Smooth muscle cell (in vitro differentiated cells): ENCODE results near the gene ZBED2. TPM values are rescaled to one million over a fixed set of nuclear protein-coding genes. Genes with fewer than 3 reads are reported as not detected.
A peak's percentile ranks its signal among the peaks of the same experiment; 100 is the strongest.

ENCODE experiments used
- DNase-seq: peaks from one replicate; lab custom pipeline; 2025; ENCODE audit not compliant: unreplicated experiment; lab: John Stamatoyannopoulos, UW
- H2AFZ ChIP-seq: fragments of 200-600 bp; sonication (generic); 2 replicates; pipeline ENCODE4 v1.6.0; 2016; ENCODE audit warnings: antibody characterized with exemption, low read depth, mild to moderate bottlenecking
- H3F3A ChIP-seq: fragments of 200-600 bp; sonication (generic); 2 replicates; pipeline ENCODE4 v1.6.0; 2017; ENCODE audit warnings: antibody characterized with exemption, low read depth
- H3K27ac ChIP-seq: fragments of 200-600 bp; sonication (generic); 2 replicates; pipeline ENCODE4 v1.5.1; 2016; ENCODE audit warnings: low read depth, mild to moderate bottlenecking
- H3K27me3 ChIP-seq: fragments of 200-600 bp; sonication (generic); 2 replicates; pipeline ENCODE4 v1.6.1; 2016; ENCODE audit warnings: low read depth, mild to moderate bottlenecking
- H3K36me3 ChIP-seq: fragments of 200-600 bp; sonication (generic); 2 replicates; pipeline ENCODE4 v1.5.1; 2016; ENCODE audit warnings: low read depth
- H3K4me1 ChIP-seq: fragments of 200-600 bp; sonication (generic); 2 replicates; pipeline ENCODE4 v1.5.1; 2016; ENCODE audit warnings: low read depth
- H3K4me2 ChIP-seq: fragments of 200-600 bp; sonication (generic); 2 replicates; pipeline ENCODE4 v1.6.0; 2016; ENCODE audit warnings: mild to moderate bottlenecking
- H3K4me3 ChIP-seq: fragments of 200-600 bp; sonication (generic); 2 replicates; pipeline ENCODE4 v1.5.1; 2016; ENCODE audit warnings: mild to moderate bottlenecking
- H3K79me2 ChIP-seq: fragments of 200-600 bp; sonication (generic); 2 replicates; pipeline ENCODE4 v1.6.0; 2016; ENCODE audit warnings: low read depth, mild to moderate bottlenecking
- H3K9ac ChIP-seq: fragments of 200-600 bp; sonication (generic); 2 replicates; pipeline ENCODE4 v1.6.0; 2016; ENCODE audit warnings: low read depth
- H3K9me3 ChIP-seq: fragments of 200-600 bp; sonication (generic); replicated peaks from 2 replicates; pipeline ENCODE4 v1.5.1; 2016; ENCODE audit warnings: low read depth
- H4K20me1 ChIP-seq: fragments of 200-600 bp; sonication (generic); 2 replicates; pipeline ENCODE4 v1.6.0; 2016; ENCODE audit warnings: low read depth
- CTCF ChIP-seq: fragments of 200-600 bp; sonication (generic); IDR thresholded peaks from 2 replicates; pipeline ENCODE4 v1.5.1; 2017; ENCODE audit warnings: borderline replicate concordance, mild to moderate bottlenecking, antibody characterized with exemption; ENCODE audit not compliant: insufficient read depth, poor library complexity, severe bottlenecking
- WGBS: methylation state at CpG from one replicate; pipeline ENCODE4 v1.1.7; 2016; ENCODE audit warnings: low lambda C conversion rate; 5-methylcytosine and 5-hydroxymethylcytosine counted together
- polyA plus RNA-seq: library from polyadenylated mRNA; unstranded; fragments of >200 nt; fragmentation: Nextera tagmentation; extraction: Ambion mirVana; gene quantifications from 2 replicates; pipeline ENCODE4 v1.2.1, GENCODE V29; 2016
- total RNA-seq: library from RNA; depleted of rRNA; stranded (reverse); fragments of >200 nt; gene quantifications from 2 replicates; pipeline ENCODE4 v1.2.3, GENCODE V29; 2014

ZBED2 gene
- total and polyA plus RNA-seq, 2 experiments from 2014 or later: 2.4 to 9.2 TPM

DNA sequence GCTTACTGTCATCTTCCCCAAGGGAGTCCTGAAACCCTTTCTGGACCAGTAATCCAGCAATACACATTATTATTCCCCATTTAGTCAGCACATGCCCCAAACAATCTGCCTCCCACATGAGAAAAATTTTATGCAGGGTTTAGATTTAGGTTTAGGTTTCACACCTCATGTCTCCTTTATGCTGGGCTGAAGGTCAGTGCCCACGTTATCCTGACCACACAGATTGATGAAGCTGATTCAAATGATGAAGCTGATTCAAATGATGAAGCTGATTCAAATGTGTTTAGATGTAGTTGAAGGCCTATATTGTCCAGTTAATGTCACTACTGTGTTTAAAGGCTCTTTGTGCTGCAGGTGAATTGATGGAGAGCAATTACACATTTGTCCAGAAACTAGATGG, 18.1 kb upstream of the ZBED2 start:
- no peaks in the 10 kb centered on the region for H4K20me1 ChIP-seq
- H3K4me1 ChIP-seq: no peaks in the 10 kb centered on the region
- H2AFZ ChIP-seq: no peak overlapping the region
- no peak for TF ChIP-seq CTCF
- no peak overlapping the region for H3K4me3 ChIP-seq
- no peak overlapping the region for H3K4me2 ChIP-seq
- H3K9me3 ChIP-seq: no peaks in the 10 kb centered on the region
- H3F3A ChIP-seq: no peaks in the 10 kb centered on the region
- no peak overlapping the region for H3K9ac ChIP-seq
- no peaks in the 10 kb centered on the region for H3K79me2 ChIP-seq
- DNase-seq: no peak
- 97% methylated on average over 1 of the region's 1 CpG for WGBS
- no peak overlapping the region for H3K27ac ChIP-seq
- no peaks in the 10 kb centered on the region for H3K27me3 ChIP-seq
- no peaks in the 10 kb centered on the region for H3K36me3 ChIP-seq

- H3K27ac ChIP-seq: peak overlapping the region; percentile 18
- no peaks in the 10 kb centered on the region for H3K9me3 ChIP-seq
- TF ChIP-seq CTCF: no peak
- H3K79me2 ChIP-seq: no peaks in the 10 kb centered on the region
- peak overlapping the region; percentile 1 for H2AFZ ChIP-seq
- no peaks in the 10 kb centered on the region for H3F3A ChIP-seq
- H3K4me3 ChIP-seq: no peak overlapping the region
- WGBS: 79% methylated on average over 8 of the region's 8 CpGs
- no peak overlapping the region for H3K9ac ChIP-seq
- no peaks in the 10 kb centered on the region for H3K36me3 ChIP-seq
- no peaks in the 10 kb centered on the region for H3K4me1 ChIP-seq
- H3K4me2 ChIP-seq: peak overlapping the region; percentile 9
- no peaks in the 10 kb centered on the region for H3K27me3 ChIP-seq
- DNase-seq: no peak
- no peaks in the 10 kb centered on the region for H4K20me1 ChIP-seq
These were observed 15.5 kb upstream of the ZBED2 start for GRCh38 chr3:111610612-111611054.

- Histone ChIP-seq H3K4me3 (no peak overlapping the region), H3K27me3 (no peaks in the 10 kb centered on the region), H3K27ac (peak overlapping the region; percentile 18), H4K20me1 (no peaks in the 10 kb centered on the region), H3K4me2 (peak overlapping the region; percentile 9), H3F3A (no peaks in the 10 kb centered on the region), H3K9ac (no peak overlapping the region), H3K4me1 (no peaks in the 10 kb centered on the region), H3K79me2 (no peaks in the 10 kb centered on the region), H2AFZ (peak overlapping the region; percentile 1), H3K36me3 (no peaks in the 10 kb centered on the region), H3K9me3 (no peaks in the 10 kb centered on the region)
- no peak for TF ChIP-seq CTCF
- no peak for DNase-seq
- 65% methylated on average over 5 of the region's 5 CpGs for WGBS
These were observed 15.0 kb upstream of the ZBED2 start for GRCh38 chr3:111610189-111610588.

DNA sequence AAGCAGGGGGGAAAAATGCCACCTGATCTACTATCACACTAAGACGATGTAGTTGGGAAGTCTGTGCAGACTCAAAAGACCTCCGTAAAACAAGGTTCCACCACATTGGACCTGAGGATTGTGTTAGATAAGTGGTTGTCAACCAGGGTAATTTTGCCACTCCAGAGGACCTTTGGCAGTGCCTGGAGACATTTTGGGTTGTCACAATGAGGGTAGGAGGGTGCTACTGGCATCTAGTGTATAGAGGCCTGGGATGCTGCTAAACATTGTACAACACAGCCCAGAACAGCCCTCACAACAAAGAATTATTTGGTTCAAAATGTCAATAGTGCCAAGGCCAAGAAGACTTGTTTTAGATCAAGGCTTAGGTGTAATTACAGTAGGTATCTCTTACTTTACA, 14.6 kb upstream of the ZBED2 start:
- WGBS: 91% methylated on average over 2 of the region's 2 CpGs
- no peaks in the 10 kb centered on the region for H3F3A ChIP-seq
- H4K20me1 ChIP-seq: no peaks in the 10 kb centered on the region
- H3K27me3 ChIP-seq: no peaks in the 10 kb centered on the region
- H3K27ac ChIP-seq: peak overlapping the region; percentile 18
- peak overlapping the region; percentile 9 for H3K4me2 ChIP-seq
- H3K79me2 ChIP-seq: no peaks in the 10 kb centered on the region
- H3K9me3 ChIP-seq: no peaks in the 10 kb centered on the region
- no peak overlapping the region for H2AFZ ChIP-seq
- H3K4me1 ChIP-seq: no peaks in the 10 kb centered on the region
- no peak for TF ChIP-seq CTCF
- no peak for DNase-seq
- H3K4me3 ChIP-seq: no peak overlapping the region
- H3K36me3 ChIP-seq: no peaks in the 10 kb centered on the region
- H3K9ac ChIP-seq: no peak overlapping the region
